Caco-2 (cell line): ENCODE results near the gene RAB29. TPM values are rescaled to one million over a fixed set of nuclear protein-coding genes. Genes with fewer than 3 reads are reported as not detected.

Experiments used
- BruUV-seq: library from RNA; stranded (reverse); fragments of 400-500 nt; replicated peaks from 2 replicates; lab custom pipeline; 2021; lab: Mats Ljungman, UMichigan
- CTCF ChIA-PET: fragments of 300-600 bp; sonication (Branson Sonifier 250); formaldehyde crosslinking; loops from one replicate; lab custom pipeline; 2022; ENCODE audit warnings: antibody characterized with exemption; lab: Charles Lee
- POLR2A ChIA-PET: fragments of 300-600 bp; sonication (Branson Sonifier 250); formaldehyde crosslinking; loops from one replicate; lab custom pipeline; 2022; ENCODE audit warnings: antibody characterized with exemption; lab: Charles Lee
- DNase-seq, 2 experiments: peaks; one replicate each; pipeline versions ENCODE4 v3.0.0 to v3.0.0-alpha.2; 2020 to 2022
- H3K27me3 ChIP-seq: replicated peaks from 2 replicates; pipeline ENCODE4 v1.6.0; 2011; ENCODE audit warnings: low read length; ENCODE audit not compliant: control insufficient read depth, insufficient read depth
- H3K36me3 ChIP-seq: 2 replicates; pipeline ENCODE4 v1.5.1; 2011; ENCODE audit warnings: low read length; ENCODE audit not compliant: control insufficient read depth, insufficient read depth
- H3K4me1 ChIP-seq: fragments of 250-450 bp; sonication (Bioruptor Pico); 2 replicates; pipeline ENCODE4 v1.5.1; 2020; ENCODE audit warnings: mild to moderate bottlenecking
- H3K4me3 ChIP-seq: 2 replicates; pipeline ENCODE4 v1.5.1; 2011; ENCODE audit warnings: low read depth, mild to moderate bottlenecking, control low read depth, low read length
- H3K9me3 ChIP-seq: fragments of 250-450 bp; sonication (Bioruptor Pico); 2 replicates; pipeline ENCODE4 v1.5.1; 2020; ENCODE audit warnings: mild to moderate bottlenecking, moderate library complexity
- H3K27ac Mint-ChIP-seq: one replicate; pipeline ENCODE4 v1.8.0; 2022; ENCODE audit warnings: mixed read lengths; ENCODE audit not compliant: unreplicated experiment
- H3K27me3 Mint-ChIP-seq: one replicate; pipeline ENCODE4 v1.8.0; 2022; ENCODE audit warnings: mixed read lengths; ENCODE audit not compliant: insufficient read depth, unreplicated experiment
- H3K36me3 Mint-ChIP-seq: one replicate; pipeline ENCODE4 v1.8.0; 2022; ENCODE audit warnings: mild to moderate bottlenecking, mixed read lengths; ENCODE audit not compliant: insufficient read depth, unreplicated experiment
- H3K4me1 Mint-ChIP-seq: one replicate; pipeline ENCODE4 v1.8.0; 2022; ENCODE audit warnings: low read depth, mixed read lengths; ENCODE audit not compliant: unreplicated experiment
- H3K4me3 Mint-ChIP-seq: one replicate; pipeline ENCODE4 v1.8.0; 2022; ENCODE audit warnings: mild to moderate bottlenecking, moderate library complexity, mixed read lengths; ENCODE audit not compliant: unreplicated experiment
- H3K9me3 Mint-ChIP-seq: one replicate; pipeline ENCODE4 v1.8.0; 2022; ENCODE audit warnings: mixed read lengths; ENCODE audit not compliant: unreplicated experiment
- CTCF ChIP-seq, 2 experiments: fragments of 200-600 bp in 1 of 2; IDR thresholded peaks; 1 replicate in 1 of 2; 2 replicates in 1 of 2; pipeline versions ENCODE4 v1.5.1 to v1.8.0; 2011 to 2022; ENCODE audit warnings: antibody characterized with exemption in 1 of 2, control low read depth in 1 of 2, inconsistent platforms in 1 of 2, low read depth in 1 of 2, low read length in 1 of 2, mild to moderate bottlenecking in 1 of 2, moderate library complexity in 1 of 2; ENCODE audit not compliant: insufficient read depth in 1 of 2, severe bottlenecking in 1 of 2, unreplicated experiment in 1 of 2
- intact Hi-C: fragments of 100-400 bp; cut with micrococcal nuclease; formaldehyde crosslinking; loops from one replicate; pipeline ENCODE4 v1.10.0; 2022; ENCODE audit not compliant: unreplicated experiment
- total RNA-seq: library from RNA; stranded (reverse); gene quantifications from 2 replicates; pipeline ENCODE4 v1.2.3, GENCODE V29; 2022

The RAB29 gene
- total RNA-seq, 1 experiment from 2014 or later = 11.0 TPM

GRCh38 chr1:205800427-205800826 is 25.1 kb upstream of the RAB29 start:
- no peaks in the 10 kb centered on the region for H3K36me3 ChIP-seq
- Mint-ChIP-seq H3K9me3 (no peaks in the 10 kb centered on the region), H3K4me3 (no peak overlapping the region), H3K4me1 (no peaks in the 10 kb centered on the region), H3K36me3 (no peaks in the 10 kb centered on the region), H3K27me3 (no peaks in the 10 kb centered on the region), H3K27ac (no peak overlapping the region)
- no peaks in the 10 kb centered on the region for H3K27me3 ChIP-seq
- H3K4me1 ChIP-seq = no peaks in the 10 kb centered on the region
- no TSS peak for BruUV-seq
- no peak for DNase-seq
- POLR2A ChIA-PET = no interaction called here
- no peak overlapping the region for H3K4me3 ChIP-seq
- H3K9me3 ChIP-seq = no peaks in the 10 kb centered on the region
- TF ChIP-seq CTCF (IDR thresholded peaks at IDR 0.05; ENCODE audit: insufficient read depth in 1 of 2, low read depth in 1 of 2, low read length in 1 of 2, severe bottlenecking in 1 of 2, unreplicated experiment in 1 of 2) = no peak
- intact Hi-C loops = no loop called here
- CTCF ChIA-PET = no interaction called here

GRCh38 chr1:205798577-205798976 is 23.3 kb upstream of the RAB29 start:
- Histone ChIP-seq H3K4me3 (no peak overlapping the region), H3K27me3 (no peaks in the 10 kb centered on the region), H3K36me3 (no peaks in the 10 kb centered on the region), H3K4me1 (no peaks in the 10 kb centered on the region), H3K9me3 (no peaks in the 10 kb centered on the region)
- no TSS peak for BruUV-seq
- POLR2A ChIA-PET = no interaction called here
- no peak for DNase-seq
- H3K36me3 Mint-ChIP-seq = no peaks in the 10 kb centered on the region
- no peaks in the 10 kb centered on the region for H3K4me1 Mint-ChIP-seq
- intact Hi-C loops = no loop called here
- H3K27ac Mint-ChIP-seq = no peak overlapping the region
- CTCF ChIA-PET = interaction anchor here (1.1 kb wide), 1 partner anchor 178 kb away, joined by 3 read pairs; no protein-coding TSS in a partner anchor
- no peaks in the 10 kb centered on the region for H3K9me3 Mint-ChIP-seq
- no peaks in the 10 kb centered on the region for H3K27me3 Mint-ChIP-seq
- no peak for TF ChIP-seq CTCF (IDR thresholded peaks at IDR 0.05; ENCODE audit: insufficient read depth in 1 of 2, low read depth in 1 of 2, low read length in 1 of 2, severe bottlenecking in 1 of 2, unreplicated experiment in 1 of 2)
- no peak overlapping the region for H3K4me3 Mint-ChIP-seq

GRCh38 chr1:205797168-205797567 is 21.9 kb upstream of the RAB29 start:
- Mint-ChIP-seq H3K4me3 (no peak overlapping the region), H3K9me3 (no peaks in the 10 kb centered on the region), H3K27me3 (no peaks in the 10 kb centered on the region), H3K4me1 (no peaks in the 10 kb centered on the region), H3K36me3 (no peaks in the 10 kb centered on the region), H3K27ac (no peak overlapping the region)
- TF ChIP-seq CTCF (IDR thresholded peaks at IDR 0.05; ENCODE audit: insufficient read depth in 1 of 2, low read depth in 1 of 2, low read length in 1 of 2, severe bottlenecking in 1 of 2, unreplicated experiment in 1 of 2) = no peak
- H3K27me3 ChIP-seq = no peaks in the 10 kb centered on the region
- H3K4me3 ChIP-seq = no peak overlapping the region
- intact Hi-C loops = no loop called here
- H3K36me3 ChIP-seq = no peaks in the 10 kb centered on the region
- H3K9me3 ChIP-seq = no peaks in the 10 kb centered on the region
- DNase-seq = no peak
- BruUV-seq = no TSS peak
- H3K4me1 ChIP-seq = no peaks in the 10 kb centered on the region
- CTCF ChIA-PET = no interaction called here
- POLR2A ChIA-PET = interaction anchor here (0.5 kb wide), 1 partner anchor 993 kb away, joined by 3 read pairs; no protein-coding TSS in a partner anchor
